ENCODE results near the gene ADGRB2.

DNA sequence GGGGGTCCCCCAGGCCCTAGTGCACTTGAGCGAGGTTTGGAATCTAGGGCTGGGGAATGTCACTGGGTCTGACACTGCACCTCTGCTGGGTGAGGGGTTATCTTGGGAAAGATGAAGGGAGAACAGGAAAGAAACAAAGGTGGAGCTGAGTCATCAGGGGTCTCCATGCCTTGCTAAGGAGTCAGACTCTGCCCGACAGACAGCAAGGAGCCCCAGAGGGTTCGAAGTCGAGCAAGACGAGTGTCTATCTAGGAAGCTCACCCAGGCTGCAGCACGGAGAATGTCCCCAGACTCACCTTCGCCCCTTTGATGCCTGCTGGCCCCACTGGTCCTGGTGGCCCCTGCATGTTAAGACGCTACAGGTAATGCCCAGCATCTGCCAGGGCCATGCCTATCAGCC, 78.3 kb downstream of the ADGRB2 start:
- TF ChIP-seq, protein P1, sequence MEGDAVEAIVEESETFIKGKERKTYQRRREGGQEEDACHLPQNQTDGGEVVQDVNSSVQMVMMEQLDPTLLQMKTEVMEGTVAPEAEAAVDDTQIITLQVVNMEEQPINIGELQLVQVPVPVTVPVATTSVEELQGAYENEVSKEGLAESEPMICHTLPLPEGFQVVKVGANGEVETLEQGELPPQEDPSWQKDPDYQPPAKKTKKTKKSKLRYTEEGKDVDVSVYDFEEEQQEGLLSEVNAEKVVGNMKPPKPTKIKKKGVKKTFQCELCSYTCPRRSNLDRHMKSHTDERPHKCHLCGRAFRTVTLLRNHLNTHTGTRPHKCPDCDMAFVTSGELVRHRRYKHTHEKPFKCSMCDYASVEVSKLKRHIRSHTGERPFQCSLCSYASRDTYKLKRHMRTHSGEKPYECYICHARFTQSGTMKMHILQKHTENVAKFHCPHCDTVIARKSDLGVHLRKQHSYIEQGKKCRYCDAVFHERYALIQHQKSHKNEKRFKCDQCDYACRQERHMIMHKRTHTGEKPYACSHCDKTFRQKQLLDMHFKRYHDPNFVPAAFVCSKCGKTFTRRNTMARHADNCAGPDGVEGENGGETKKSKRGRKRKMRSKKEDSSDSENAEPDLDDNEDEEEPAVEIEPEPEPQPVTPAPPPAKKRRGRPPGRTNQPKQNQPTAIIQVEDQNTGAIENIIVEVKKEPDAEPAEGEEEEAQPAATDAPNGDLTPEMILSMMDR (IDR thresholded peaks at IDR 0.05): no peak
- TF ChIP-seq POLR2A (IDR thresholded peaks at IDR 0.05): no peak
